WTC11 (cell line): Measurements from ENCODE around the gene KAT7. TPM values are rescaled to one million over a fixed set of nuclear protein-coding genes. Genes with fewer than 3 reads are reported as not detected.
"Not testable (repeated sequence)": the region's sequence is repeated elsewhere in the genome, so short reads cannot be mapped to it uniquely, and the experiment has no call there.

Source experiments
- ATAC-seq: fragments of 200-7000 bp; cut with Tn5 transposase; 2 replicates; pipeline ENCODE4 v1.10.0; 2021; ENCODE audit warnings: mild to moderate bottlenecking, moderate library complexity
- CTCF ChIA-PET: fragments of 300-600 bp; sonication (Branson Sonifier 250); formaldehyde crosslinking; loops from one replicate; lab custom pipeline; 2021; ENCODE audit warnings: antibody characterized with exemption; lab: Charles Lee
- POLR2A ChIA-PET: fragments of 350-600 bp; sonication (Branson Sonifier 250); formaldehyde crosslinking; loops from one replicate; lab custom pipeline; 2021; ENCODE audit warnings: antibody characterized with exemption; lab: Charles Lee
- DNase-seq: peaks from one replicate; pipeline ENCODE4 v3.0.0; 2021; ENCODE audit warnings: low spot score
- H3K27ac Mint-ChIP-seq: 2 replicates; pipeline ENCODE4 v1.8.0; 2021; ENCODE audit warnings: mixed read lengths
- H3K27me3 Mint-ChIP-seq: 2 replicates; pipeline ENCODE4 v1.8.0; 2021; ENCODE audit warnings: low read depth, mild to moderate bottlenecking, moderate library complexity, mixed read lengths
- H3K36me3 Mint-ChIP-seq: 2 replicates; pipeline ENCODE4 v1.8.0; 2021; ENCODE audit warnings: mixed read lengths
- H3K4me1 Mint-ChIP-seq: 2 replicates; pipeline ENCODE4 v1.8.0; 2022; ENCODE audit warnings: mixed read lengths
- H3K4me3 Mint-ChIP-seq: 2 replicates; pipeline ENCODE4 v1.8.0; 2021; ENCODE audit warnings: mild to moderate bottlenecking, moderate library complexity, mixed read lengths
- H3K9me3 Mint-ChIP-seq: 2 replicates; pipeline ENCODE4 v1.8.0; 2021; ENCODE audit warnings: mixed read lengths
- ARID4B ChIP-seq: sonication (generic); formaldehyde crosslinking; IDR thresholded peaks from 2 replicates; pipeline ENCODE4 v1.8.0; 2023; ENCODE audit warnings: missing genetic modification reagents, mild to moderate bottlenecking, borderline replicate concordance
- ATF2 ChIP-seq: sonication (generic); formaldehyde crosslinking; IDR thresholded peaks from 2 replicates; pipeline ENCODE4 v1.8.1; 2022; ENCODE audit warnings: low read depth, missing genetic modification reagents, borderline replicate concordance
- ATF3 ChIP-seq: sonication (generic); formaldehyde crosslinking; conservative IDR thresholded peaks from 2 replicates; pipeline ENCODE4 v1.8.1; 2022; ENCODE audit warnings: mild to moderate bottlenecking, missing genetic modification reagents
- CREB1 ChIP-seq: sonication (generic); formaldehyde crosslinking; IDR thresholded peaks from 2 replicates; pipeline ENCODE4 v1.8.0; 2023; ENCODE audit warnings: mild to moderate bottlenecking, missing genetic modification reagents
- CTCF ChIP-seq: fragments of 200-600 bp; IDR thresholded peaks from 2 replicates; pipeline ENCODE4 v1.8.0; 2022; ENCODE audit warnings: antibody characterized with exemption
- E2F4 ChIP-seq: sonication (generic); formaldehyde crosslinking; IDR thresholded peaks from 2 replicates; pipeline ENCODE4 v1.8.1; 2022; ENCODE audit warnings: low read depth, mild to moderate bottlenecking, moderate library complexity, missing genetic modification reagents, borderline replicate concordance
- FOXP1 ChIP-seq: sonication (generic); formaldehyde crosslinking; IDR thresholded peaks from 2 replicates; pipeline ENCODE4 v1.8.0; 2022; ENCODE audit warnings: missing genetic modification reagents, mild to moderate bottlenecking, moderate library complexity, borderline replicate concordance
- HMGA2 ChIP-seq: fragments of 250-450 bp; sonication (Bioruptor Pico); IDR thresholded peaks from 2 replicates; pipeline ENCODE4 v1.4.0; 2021; ENCODE audit warnings: mild to moderate bottlenecking, moderate library complexity
- MYBL2 ChIP-seq: sonication (generic); formaldehyde crosslinking; IDR thresholded peaks from 2 replicates; pipeline ENCODE4 v1.8.1; 2023; ENCODE audit warnings: mild to moderate bottlenecking, moderate library complexity, missing genetic modification reagents
- NFYB ChIP-seq: sonication (generic); formaldehyde crosslinking; conservative IDR thresholded peaks from 2 replicates; pipeline ENCODE4 v1.8.0; 2022; ENCODE audit warnings: low read depth, missing genetic modification reagents
- RELA ChIP-seq: sonication (generic); formaldehyde crosslinking; IDR thresholded peaks from 2 replicates; pipeline ENCODE4 v1.8.1; 2022; ENCODE audit warnings: missing genetic modification reagents, mild to moderate bottlenecking, borderline replicate concordance
- STAT6 ChIP-seq: sonication (generic); formaldehyde crosslinking; conservative IDR thresholded peaks from 2 replicates; pipeline ENCODE4 v1.8.1; 2023; ENCODE audit warnings: mild to moderate bottlenecking, low read depth, missing genetic modification reagents, moderate library complexity
- TP53 ChIP-seq: sonication (generic); formaldehyde crosslinking; IDR thresholded peaks from 2 replicates; pipeline ENCODE4 v1.8.1; 2023; ENCODE audit warnings: mild to moderate bottlenecking, missing genetic modification reagents
- ZNF121 ChIP-seq: sonication (generic); formaldehyde crosslinking; IDR thresholded peaks from 2 replicates; pipeline ENCODE4 v1.8.0; 2023; ENCODE audit warnings: missing genetic modification reagents
- ZNF317 ChIP-seq: sonication (generic); formaldehyde crosslinking; IDR thresholded peaks from 2 replicates; pipeline ENCODE4 v1.8.1; 2023; ENCODE audit warnings: low read depth, mild to moderate bottlenecking, moderate library complexity, missing genetic modification reagents, borderline replicate concordance
- ZNF423 ChIP-seq: fragments of 250-450 bp; sonication (Bioruptor Pico); IDR thresholded peaks from 2 replicates; pipeline ENCODE4 v2.1.2; 2022; ENCODE audit warnings: mild to moderate bottlenecking, moderate library complexity
- total RNA-seq: library from RNA; stranded (reverse); gene quantifications from 3 replicates; pipeline ENCODE4 v1.2.3, GENCODE V29; 2021

Gene KAT7
- total RNA-seq, 1 experiment from 2014 or later, result 199 TPM

- ATAC-seq (no peak), DNase-seq (no peak)
- TF ChIP-seq ATF2 (CRISPR knock-in tag) (no peak), ZNF423 (no peak), NFYB (no peak), STAT6 (CRISPR knock-in tag) (no peak), ZNF317 (CRISPR knock-in tag) (no peak)
- Mint-ChIP-seq H3K36me3 (peaks cover 9% of the 10 kb centered on the region), H3K27me3 (no peaks in the 10 kb centered on the region), H3K4me3 (no peak overlapping the region), H3K9me3 (no peaks in the 10 kb centered on the region), H3K27ac (peak overlapping the region; percentile 34; the same call in 1 of the 2 replicates), H3K4me1 (peaks cover 51% of the 10 kb centered on the region)
- ChIA-PET POLR2A (no interaction called here), CTCF (interaction anchor here (1.5 kb wide), 1 partner anchor 49 kb away, joined by 4 read pairs; the partner anchor contains the start of gene SLC35B1)
Measured at GRCh38 chr17:49757151-49757777, 31.2 kb upstream of the KAT7 start.

- H3K27ac Mint-ChIP-seq, H3K9me3 Mint-ChIP-seq, DNase-seq, POLR2A ChIA-PET, H3K36me3 Mint-ChIP-seq, H3K27me3 Mint-ChIP-seq, H3K4me3 Mint-ChIP-seq, CTCF ChIA-PET, ATAC-seq: not testable (repeated sequence)
- peaks cover 57% of the 10 kb centered on the region for H3K4me1 Mint-ChIP-seq
Measured at GRCh38 chr17:49758464-49759010, 29.9 kb upstream of the KAT7 start.

GRCh38 chr17:49759203-49759602 is 29.3 kb upstream of the KAT7 start:
- no peaks in the 10 kb centered on the region for H3K27me3 Mint-ChIP-seq
- H3K27ac Mint-ChIP-seq, result no peak overlapping the region
- CTCF ChIA-PET, result no interaction called here
- POLR2A ChIA-PET, result no interaction called here
- H3K4me1 Mint-ChIP-seq, result peaks cover 57% of the 10 kb centered on the region
- TF ChIP-seq MYBL2 (CRISPR knock-in tag), result no peak
- no peak for TF ChIP-seq FOXP1 (CRISPR knock-in tag)
- TF ChIP-seq ATF3 (CRISPR knock-in tag), result no peak
- no peak for TF ChIP-seq E2F4 (CRISPR knock-in tag)
- no peak overlapping the region for H3K4me3 Mint-ChIP-seq
- H3K36me3 Mint-ChIP-seq, result peaks cover 9% of the 10 kb centered on the region
- no peak for ATAC-seq
- no peaks in the 10 kb centered on the region for H3K9me3 Mint-ChIP-seq
- DNase-seq, result no peak

- peaks cover 9% of the 10 kb centered on the region for H3K36me3 Mint-ChIP-seq
- H3K4me3 Mint-ChIP-seq, result no peak overlapping the region
- H3K9me3 Mint-ChIP-seq, result peaks cover 3% of the 10 kb centered on the region; the same call in 1 of the 2 replicates
- TF ChIP-seq HMGA2 (CRISPR knock-in tag) (no peak), ZNF121 (CRISPR knock-in tag) (no peak), CREB1 (no peak), CTCF (no peak), TP53 (no peak), ARID4B (CRISPR knock-in tag) (no peak), NFYB (no peak), RELA (CRISPR knock-in tag) (no peak)
Measured at GRCh38 chr17:49760296-49760695, 28.2 kb upstream of the KAT7 start.

More at GRCh38 chr17:49760296-49760695, 28.2 kb upstream of the KAT7 start:
- DNase-seq, result no peak
- CTCF ChIA-PET, result no interaction called here
- Mint-ChIP-seq H3K4me1 (peaks cover 60% of the 10 kb centered on the region), H3K27me3 (peaks cover 5% of the 10 kb centered on the region), H3K27ac (0 out of 2 replicates have a peak overlapping the region, but pooled peaks have one; percentile 19)
- POLR2A ChIA-PET, result no interaction called here
- no peak for ATAC-seq
